GM18867 (cell line): Measurements from ENCODE around the gene LAMA5.

Experiments used
- ATAC-seq: cut with Tn5 transposase; IDR thresholded peaks from one replicate; pipeline ENCODE4 v1.9.1; 2021; ENCODE audit warnings: mild to moderate bottlenecking, moderate library complexity; ENCODE audit not compliant: unreplicated experiment

The LAMA5 gene

DNA sequence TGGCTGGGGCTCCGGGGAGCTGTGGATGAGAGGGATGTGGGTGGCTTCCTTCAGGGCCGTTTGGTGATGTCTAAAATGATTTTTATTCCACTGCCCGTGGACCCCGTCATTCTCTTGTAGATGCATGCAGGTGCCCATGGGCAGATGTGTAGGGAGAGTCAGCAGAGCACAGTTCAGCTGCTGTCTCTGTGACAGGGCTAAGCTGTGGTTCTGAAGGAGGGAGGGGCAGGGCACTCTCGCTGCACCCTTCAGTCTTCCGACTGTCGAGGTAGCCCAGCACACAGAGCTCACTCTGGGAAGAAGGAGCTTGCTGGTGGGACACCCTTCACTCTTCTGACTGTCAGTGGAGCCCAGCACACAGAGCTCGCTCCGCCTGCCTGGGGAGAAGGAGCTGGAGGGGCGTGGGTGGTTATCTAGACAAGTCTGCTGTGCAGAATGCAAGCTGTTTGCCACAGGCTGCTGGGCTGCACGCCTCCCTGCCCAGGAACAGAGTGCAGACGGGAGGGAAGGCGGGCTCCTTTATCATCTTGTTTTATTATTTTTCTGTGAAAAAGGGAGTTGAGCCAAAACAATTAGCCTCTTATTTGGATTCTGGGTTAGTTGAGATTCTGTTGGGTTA is 92.7 kb downstream of the LAMA5 start:
- no peak for ATAC-seq

DNA sequence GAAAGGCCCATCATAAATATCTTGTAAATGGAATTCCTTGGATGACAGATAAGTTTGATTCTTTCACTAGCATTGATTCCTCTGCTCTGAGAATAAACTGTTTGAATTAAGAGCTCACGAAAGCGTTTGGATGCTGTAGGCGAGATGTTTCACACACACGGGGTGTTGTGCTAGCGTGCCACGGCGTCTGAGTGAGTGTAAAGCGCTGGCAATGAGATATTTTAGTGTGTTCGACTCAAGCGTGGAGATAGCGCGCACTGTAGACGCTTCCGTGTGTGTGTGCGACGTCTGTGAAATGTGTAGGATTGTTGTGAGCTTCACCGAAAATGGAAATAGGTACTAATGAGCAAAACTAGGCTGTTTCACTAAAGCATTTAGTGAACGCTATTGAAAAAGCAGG is 93.7 kb downstream of the LAMA5 start:
- no peak for ATAC-seq

DNA sequence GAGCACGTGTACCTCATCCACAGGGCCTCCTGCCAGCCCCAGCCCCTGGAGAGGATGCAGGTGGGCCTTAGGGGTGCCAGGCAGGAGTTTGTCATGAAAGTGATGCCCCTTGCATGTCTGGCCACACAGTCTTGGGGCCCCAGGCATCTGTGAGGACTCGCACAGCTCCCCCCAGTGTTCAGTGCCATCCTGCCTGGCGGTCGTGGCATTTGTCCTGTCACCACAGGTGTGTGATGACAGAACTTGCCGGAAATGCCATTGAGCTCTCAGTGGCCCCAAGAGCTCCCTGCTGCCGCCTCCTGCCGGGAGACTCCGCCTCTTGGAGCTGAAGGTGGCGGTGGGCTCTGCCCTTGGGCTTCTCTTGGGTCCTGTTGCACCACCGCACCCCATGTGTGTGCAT is 94.9 kb downstream of the LAMA5 start:
- no peak for ATAC-seq

DNA sequence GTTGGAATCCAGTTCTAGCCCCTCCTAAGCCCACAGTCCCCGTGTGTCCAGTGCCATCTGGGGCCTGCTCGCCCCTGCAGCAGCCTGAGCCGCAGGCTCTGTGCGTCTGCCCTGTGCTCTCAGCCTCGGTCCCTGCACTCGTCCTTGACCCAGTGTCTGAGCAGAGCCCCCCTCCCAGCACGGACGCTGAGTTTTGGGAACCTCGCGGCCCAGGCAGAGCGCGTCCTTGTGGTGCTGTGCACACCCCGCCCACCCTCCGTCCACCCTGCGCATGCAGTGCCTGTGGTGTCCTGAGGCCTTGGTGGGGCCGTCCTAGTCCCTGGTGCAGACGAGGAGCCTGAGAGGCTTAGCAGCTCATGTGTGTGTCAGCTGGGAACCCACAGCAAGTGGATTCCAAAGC is 97.2 kb downstream of the LAMA5 start:
- no peak for ATAC-seq

DNA sequence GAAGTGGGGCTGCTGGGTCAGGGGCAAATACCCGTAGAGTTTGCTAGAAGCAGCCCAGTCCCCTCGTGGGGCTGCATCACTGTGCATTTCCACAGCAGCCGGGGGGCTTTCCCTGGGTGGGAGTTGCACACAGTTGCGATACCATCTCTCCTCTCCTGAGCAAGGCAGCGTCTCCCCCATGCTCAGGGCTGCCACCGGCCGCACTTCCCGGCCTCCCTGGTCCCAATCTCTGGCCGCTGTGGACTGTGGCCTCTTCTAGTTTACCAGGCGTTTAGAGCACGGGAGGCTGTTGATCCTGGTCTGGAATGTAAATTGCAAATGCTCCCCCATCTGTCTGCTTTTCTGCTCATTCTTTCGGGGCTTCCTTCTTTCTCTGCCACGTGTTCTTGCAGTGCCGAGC is 97.7 kb downstream of the LAMA5 start:
- ATAC-seq = no peak

DNA sequence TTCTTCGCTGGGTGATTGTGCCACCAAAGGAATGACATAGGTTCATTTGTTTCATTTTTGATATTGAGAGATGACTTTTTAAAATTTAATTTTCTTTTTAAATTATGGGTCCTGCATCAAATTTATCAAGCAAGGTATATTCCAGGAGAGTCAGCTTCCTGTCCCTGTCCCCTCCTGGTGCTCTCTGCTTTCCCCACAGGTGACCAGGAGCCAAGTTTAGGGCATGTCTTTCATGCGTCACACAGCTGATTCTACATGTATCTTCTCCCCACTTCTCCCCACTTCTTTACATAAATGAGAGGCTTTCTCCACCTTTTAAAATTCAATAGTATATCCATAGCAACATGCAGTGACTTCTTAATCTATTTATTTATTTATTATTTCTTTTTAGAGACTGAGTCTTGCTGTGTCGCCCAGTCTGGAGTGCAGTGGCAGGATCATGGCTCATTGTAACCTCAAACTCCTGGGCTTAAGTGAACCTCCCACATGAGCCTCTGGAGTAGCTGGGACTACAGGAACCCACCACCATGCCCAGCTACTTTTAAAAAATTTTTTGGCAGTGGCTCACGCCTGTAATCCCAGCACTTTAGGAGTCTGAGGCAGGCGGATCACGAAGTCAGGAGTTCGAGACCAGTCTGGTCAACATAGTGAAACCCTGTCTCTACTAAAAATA is 98.7 kb downstream of the LAMA5 start:
- ATAC-seq = no peak

DNA sequence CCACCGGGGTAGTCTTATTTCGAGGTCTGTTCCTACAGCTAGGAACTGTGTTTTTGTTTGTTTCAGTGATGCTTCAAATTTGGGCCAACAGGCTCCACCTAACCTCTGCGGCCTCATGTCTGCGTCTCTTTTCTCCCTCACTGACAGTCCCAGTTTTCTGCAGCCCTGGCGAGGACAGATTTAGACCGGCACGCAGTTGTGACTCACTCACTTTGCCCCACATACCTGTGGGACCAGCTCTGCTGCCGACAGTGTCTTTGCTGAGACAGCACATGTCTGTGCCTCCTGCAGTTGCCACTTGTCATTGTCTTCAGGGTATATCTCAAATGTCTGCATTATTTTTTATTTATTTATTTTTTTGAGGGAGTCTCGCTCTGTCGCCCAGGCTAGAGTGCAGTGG is 99.6 kb downstream of the LAMA5 start:
- ATAC-seq = no peak

DNA sequence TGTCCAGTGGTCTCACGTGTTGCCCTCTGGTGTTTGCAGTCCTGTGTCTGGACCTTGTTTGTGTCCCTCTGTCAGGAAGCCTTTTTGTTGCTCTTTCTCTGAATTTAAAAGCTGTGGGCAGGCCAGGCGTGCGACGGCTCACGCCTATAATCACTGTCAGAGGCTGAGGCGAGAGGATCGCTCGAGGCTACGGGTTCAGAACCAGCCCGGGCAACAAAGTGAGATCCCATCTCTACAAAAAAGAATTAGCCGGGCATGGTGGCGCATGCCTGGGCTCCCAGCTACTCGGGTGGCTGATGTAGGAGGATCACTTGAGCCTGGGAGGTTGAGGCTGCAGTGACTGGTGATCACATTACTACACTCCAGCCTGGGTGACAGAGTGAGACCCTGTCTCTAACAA is 100.3 kb downstream of the LAMA5 start:
- ATAC-seq = no peak

DNA sequence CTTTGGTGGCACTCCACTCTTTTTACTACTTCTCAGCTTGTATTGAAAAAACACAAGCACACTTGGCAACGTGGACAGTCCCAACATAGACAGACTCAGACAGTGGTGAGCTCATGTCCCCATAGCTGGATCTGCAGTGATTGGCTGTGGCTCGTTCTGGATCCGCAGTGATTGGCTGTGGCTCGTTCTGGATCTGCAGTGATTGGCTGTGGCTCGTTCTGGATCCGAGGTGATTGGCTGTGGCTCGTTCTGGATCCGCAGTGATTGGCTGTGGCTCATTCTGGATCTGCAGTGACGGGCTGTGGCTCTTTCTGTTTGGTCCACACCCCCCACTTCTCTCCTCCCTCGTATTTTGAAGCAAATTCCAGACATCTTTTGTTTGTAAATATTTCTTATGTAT is 100.8 kb downstream of the LAMA5 start:
- no peak for ATAC-seq

DNA sequence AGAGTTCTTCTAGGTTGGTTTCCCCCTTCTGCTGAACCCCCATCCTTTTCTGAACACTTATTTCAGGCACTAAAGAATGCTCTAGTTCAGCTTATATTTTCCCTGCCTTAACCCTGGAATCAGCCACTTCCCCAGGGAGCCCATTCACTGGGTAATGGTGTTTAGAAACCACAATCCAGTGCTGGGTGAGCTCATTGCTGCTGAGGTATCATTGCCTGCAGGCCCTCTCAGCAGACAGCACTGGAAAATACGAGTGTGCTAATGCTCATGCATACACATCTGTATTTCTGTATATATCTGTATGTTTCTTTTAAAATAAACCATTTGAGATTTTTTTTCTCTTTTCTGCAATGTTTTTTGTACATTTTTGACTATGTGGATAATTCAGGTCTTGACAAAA is 101.7 kb downstream of the LAMA5 start:
- ATAC-seq = no peak

DNA sequence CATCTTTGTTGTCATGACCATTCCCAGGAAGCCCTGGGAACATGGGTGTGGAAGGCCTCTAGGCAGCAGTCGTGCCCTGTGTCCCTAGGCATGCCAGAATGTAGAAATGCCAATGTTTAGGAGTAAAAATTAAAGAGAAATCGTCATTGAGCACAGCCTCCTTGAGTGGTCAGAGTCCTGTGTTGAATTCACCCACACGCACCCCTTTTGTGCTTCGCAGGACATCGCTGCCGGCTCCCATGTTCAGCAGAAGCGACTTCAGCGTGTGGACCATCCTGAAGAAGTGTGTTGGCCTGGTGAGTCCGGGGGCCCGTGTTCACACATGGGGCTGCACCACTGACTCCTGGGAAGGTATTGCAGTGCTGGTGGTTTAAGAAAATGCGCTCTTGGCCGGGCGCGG is 103.7 kb downstream of the LAMA5 start:
- ATAC-seq = no peak

DNA sequence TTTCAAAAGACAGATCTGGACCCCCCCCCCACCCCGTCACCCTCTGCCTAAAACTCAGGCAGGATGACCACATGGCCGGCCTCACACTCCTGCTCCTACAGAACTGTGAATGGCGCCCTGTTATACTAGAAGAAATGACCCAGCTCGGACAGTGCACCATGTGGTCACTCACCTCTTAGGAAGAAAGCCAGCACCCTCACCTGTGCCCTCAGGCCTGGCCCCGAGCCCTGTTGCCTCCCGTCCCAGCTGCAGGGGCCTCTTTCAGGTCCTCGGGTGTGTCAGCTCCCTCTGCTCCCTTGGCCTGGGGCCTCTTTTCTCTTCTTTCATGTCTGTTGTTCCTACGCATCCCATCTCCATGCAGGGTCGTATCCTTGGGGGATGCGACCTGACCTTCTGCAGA is 105.0 kb downstream of the LAMA5 start:
- no peak for ATAC-seq

DNA sequence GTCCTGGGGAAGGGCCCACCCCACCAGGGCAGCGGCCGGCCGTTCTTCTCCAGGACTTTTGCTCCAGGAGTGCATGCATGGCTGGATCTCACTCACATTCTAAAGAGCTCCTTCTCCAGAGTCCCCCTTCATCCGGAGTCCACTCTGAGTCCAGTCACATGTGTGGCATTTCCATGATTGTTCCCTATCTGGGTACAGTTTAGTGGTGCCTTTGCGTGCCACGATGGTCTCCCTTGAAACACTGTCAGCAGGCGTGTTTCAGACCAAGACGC is 107.9 kb downstream of the LAMA5 start:
- no peak for ATAC-seq
